ENCODE measurements around the gene POLN.
A peak's percentile ranks its signal among the peaks of the same experiment; 100 is the strongest.

POLN gene

GRCh38 chr4:2246384-2247127, 4.6 kb upstream of the POLN start:
- no peak for TF ChIP-seq EZH2 (IDR thresholded peaks at IDR 0.05)
- no peak for TF ChIP-seq POLR2AphosphoS5 (IDR thresholded peaks at IDR 0.05; ENCODE audit: borderline replicate concordance, low read depth, low read length)
- no peak for TF ChIP-seq FOXP2 (optimal IDR thresholded peaks at IDR 0.05; ENCODE audit: control extremely low read depth, extremely low read length, insufficient read depth)
- Histone ChIP-seq H3K9me3 (ENCODE audit: low read depth, low read length) (no peaks in the 10 kb centered on the region), H3K36me3 (ENCODE audit: insufficient read depth, low read length) (no peaks in the 10 kb centered on the region), H3K27ac (no peak overlapping the region), H3K9ac (ENCODE audit: insufficient read length) (no peak overlapping the region), H3K4me3 (no peak overlapping the region)
- no peak for DNase-seq (ENCODE audit: low read depth, low spot score)

DNA sequence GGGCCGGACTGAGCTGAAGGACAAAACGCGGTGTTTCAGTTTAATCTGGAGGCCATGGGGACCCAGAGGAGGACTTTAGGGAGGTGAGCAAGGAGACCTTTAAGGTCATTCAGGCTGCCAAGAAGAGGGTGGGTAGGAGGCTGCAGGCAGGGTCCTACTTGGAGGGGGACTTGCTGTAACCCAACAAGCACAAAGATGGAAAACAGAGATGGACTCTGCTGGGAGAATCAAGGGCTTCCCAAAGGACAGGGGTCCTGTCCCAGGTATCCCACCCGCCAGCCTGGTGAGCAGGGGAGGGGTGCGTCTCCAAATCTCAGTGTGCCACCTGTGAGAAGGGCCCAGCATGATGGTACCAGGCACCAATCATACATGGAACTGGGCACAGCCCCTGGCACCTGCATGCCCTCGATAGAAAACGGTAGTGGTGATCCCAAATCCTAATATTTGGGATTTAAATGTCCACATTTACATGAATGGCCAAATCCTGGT, 3.9 kb upstream of the POLN start:
- no peak for TF ChIP-seq POLR2AphosphoS5 (IDR thresholded peaks at IDR 0.05; ENCODE audit: borderline replicate concordance, low read depth, low read length)
- no peak for TF ChIP-seq EZH2 (IDR thresholded peaks at IDR 0.05)
- TF ChIP-seq FOXP2 (optimal IDR thresholded peaks at IDR 0.05; ENCODE audit: control extremely low read depth, extremely low read length, insufficient read depth) = no peak

GRCh38 chr4:2245057-2245786, 3.3 kb upstream of the POLN start:
- H3K36me3 ChIP-seq (ENCODE audit: insufficient read depth, low read length) = peaks cover under 1% of the 10 kb centered on the region; the same call in 1 of the 2 replicates
- peak overlapping the region; percentile 77 for H3K27ac ChIP-seq
- no peak for DNase-seq (ENCODE audit: low read depth, low spot score)
- TF ChIP-seq POLR2AphosphoS5 (IDR thresholded peaks at IDR 0.05; ENCODE audit: borderline replicate concordance, low read depth, low read length) (no peak), FOXP2 (optimal IDR thresholded peaks at IDR 0.05; ENCODE audit: control extremely low read depth, extremely low read length, insufficient read depth) (no peak), EZH2 (IDR thresholded peaks at IDR 0.05) (no peak)
- H3K9me3 ChIP-seq (ENCODE audit: low read depth, low read length) = no peaks in the 10 kb centered on the region
- no peak overlapping the region for H3K4me3 ChIP-seq
- H3K9ac ChIP-seq (ENCODE audit: insufficient read length) = no peak overlapping the region

More for the DNA sequence above, 3.9 kb upstream of the POLN start:
- Histone ChIP-seq H3K9me3 (ENCODE audit: low read depth, low read length) (no peaks in the 10 kb centered on the region), H3K9ac (ENCODE audit: insufficient read length) (no peak overlapping the region), H3K4me3 (no peak overlapping the region), H3K36me3 (ENCODE audit: insufficient read depth, low read length) (no peaks in the 10 kb centered on the region), H3K27ac (no peak overlapping the region)
- DNase-seq (ENCODE audit: low read depth, low spot score) = no peak

DNA sequence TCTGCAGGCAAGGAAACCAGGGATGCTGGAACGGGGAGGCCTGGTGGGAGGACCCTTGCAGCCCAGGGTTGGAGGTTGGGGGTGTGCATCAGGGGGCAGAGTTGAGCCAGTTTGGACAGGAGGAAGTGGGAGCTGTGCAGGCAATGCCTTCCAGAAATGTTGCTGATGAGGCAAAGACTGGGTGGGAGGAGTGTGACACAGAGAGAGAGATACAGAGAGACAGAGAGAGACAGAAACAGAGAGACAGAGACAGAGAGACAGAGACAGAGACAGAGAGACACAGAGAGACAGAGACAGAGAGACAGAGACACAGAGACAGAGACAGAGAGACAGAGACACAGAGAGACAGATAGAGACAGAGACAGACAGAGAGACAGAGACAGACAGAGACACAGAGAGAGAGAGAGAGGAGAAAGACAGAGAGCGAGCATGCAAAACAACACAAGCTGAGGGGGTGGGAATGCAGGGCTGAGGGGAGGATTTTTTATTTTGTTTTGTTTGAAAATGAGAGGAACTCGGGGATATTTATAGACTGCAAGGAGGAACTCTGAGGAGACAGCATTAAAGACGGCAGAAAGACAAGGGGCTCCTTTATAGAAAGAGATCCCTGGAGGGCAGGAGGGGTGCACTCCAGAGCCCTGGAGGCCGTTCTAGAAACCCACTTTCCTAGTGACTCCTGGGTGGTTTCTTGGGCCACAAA, 1.9 kb upstream of the POLN start:
- DNase-seq (ENCODE audit: low read depth, low spot score) = no peak
- peak overlapping the region; percentile 18; the same call in 1 of the 2 replicates for H3K4me3 ChIP-seq
- H3K36me3 ChIP-seq (ENCODE audit: insufficient read depth, low read length) = peaks cover 14% of the 10 kb centered on the region
- H3K27ac ChIP-seq = peak overlapping the region; percentile 77
- no peak overlapping the region for H3K9ac ChIP-seq (ENCODE audit: insufficient read length)
- TF ChIP-seq FOXP2 (optimal IDR thresholded peaks at IDR 0.05; ENCODE audit: control extremely low read depth, extremely low read length, insufficient read depth) (no peak), EZH2 (IDR thresholded peaks at IDR 0.05) (no peak), POLR2AphosphoS5 (IDR thresholded peaks at IDR 0.05; ENCODE audit: borderline replicate concordance, low read depth, low read length) (no peak)
- no peaks in the 10 kb centered on the region for H3K9me3 ChIP-seq (ENCODE audit: low read depth, low read length)

GRCh38 chr4:2241003-2241402, 918 bp downstream of the POLN start:
- DNase-seq (ENCODE audit: low read depth, low spot score) = no peak
- H3K9me3 ChIP-seq (ENCODE audit: low read depth, low read length) = no peaks in the 10 kb centered on the region
- H3K27ac ChIP-seq = no peak overlapping the region
- peaks cover 36% of the 10 kb centered on the region for H3K36me3 ChIP-seq (ENCODE audit: insufficient read depth, low read length)
- TF ChIP-seq POLR2AphosphoS5 (IDR thresholded peaks at IDR 0.05; ENCODE audit: borderline replicate concordance, low read depth, low read length) (no peak), EZH2 (IDR thresholded peaks at IDR 0.05) (no peak), FOXP2 (optimal IDR thresholded peaks at IDR 0.05; ENCODE audit: control extremely low read depth, extremely low read length, insufficient read depth) (no peak)
- H3K4me3 ChIP-seq = peak overlapping the region; percentile 87
- peak overlapping the region; percentile 74 for H3K9ac ChIP-seq (ENCODE audit: insufficient read length)

DNA sequence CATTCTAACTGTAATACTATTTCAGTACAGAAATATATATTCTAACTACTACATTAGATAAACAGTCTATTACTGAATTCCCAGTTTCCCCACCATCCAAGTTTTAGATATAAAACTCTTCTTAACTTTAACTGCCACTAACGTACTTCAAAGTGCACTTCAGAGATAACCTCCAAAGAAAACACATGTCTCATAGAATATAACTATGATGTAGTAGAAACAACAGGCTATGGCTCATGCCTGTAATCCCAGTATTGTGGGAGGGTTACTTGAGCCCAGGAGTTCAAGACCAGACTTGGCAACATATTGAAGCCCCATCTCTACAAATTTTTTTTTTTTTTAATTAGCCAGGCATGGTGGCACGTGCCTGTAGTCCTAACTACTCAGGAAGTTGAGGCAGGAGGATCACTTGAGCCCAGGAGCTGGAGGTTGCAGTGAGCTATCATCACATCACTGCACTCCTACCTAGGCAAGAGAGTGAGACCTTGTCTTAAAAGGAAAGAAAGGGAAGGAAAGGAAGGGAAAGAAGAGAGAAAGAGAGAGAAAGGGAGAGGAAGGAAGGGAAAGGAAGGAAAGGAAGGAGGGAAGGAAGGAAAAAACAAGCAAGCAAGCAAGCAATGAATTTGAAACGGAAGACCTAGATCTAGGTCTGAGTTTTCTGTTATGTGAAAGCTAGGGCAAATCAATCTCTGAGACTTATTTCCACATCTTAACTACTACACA, 4.8 kb downstream of the POLN start:
- no peak overlapping the region for H3K27ac ChIP-seq
- no peak for DNase-seq (ENCODE audit: low read depth, low spot score)
- H3K4me3 ChIP-seq = no peak overlapping the region
- TF ChIP-seq FOXP2 (optimal IDR thresholded peaks at IDR 0.05; ENCODE audit: control extremely low read depth, extremely low read length, insufficient read depth) (no peak), EZH2 (IDR thresholded peaks at IDR 0.05) (no peak), POLR2AphosphoS5 (IDR thresholded peaks at IDR 0.05; ENCODE audit: borderline replicate concordance, low read depth, low read length) (no peak)
- H3K9ac ChIP-seq (ENCODE audit: insufficient read length) = no peak overlapping the region
- H3K9me3 ChIP-seq (ENCODE audit: low read depth, low read length) = no peaks in the 10 kb centered on the region
- peaks cover 59% of the 10 kb centered on the region for H3K36me3 ChIP-seq (ENCODE audit: insufficient read depth, low read length)

GRCh38 chr4:2231082-2231481, 10.8 kb downstream of the POLN start:
- no peak overlapping the region for H3K4me3 ChIP-seq
- DNase-seq (ENCODE audit: low read depth, low spot score) = no peak
- no peaks in the 10 kb centered on the region for H3K9me3 ChIP-seq (ENCODE audit: low read depth, low read length)
- no peak overlapping the region for H3K9ac ChIP-seq (ENCODE audit: insufficient read length)
- peaks cover 34% of the 10 kb centered on the region for H3K36me3 ChIP-seq (ENCODE audit: insufficient read depth, low read length)
- H3K27ac ChIP-seq = 0 out of 2 replicates have a peak overlapping the region, but pooled peaks have one; percentile 4
- TF ChIP-seq EZH2 (IDR thresholded peaks at IDR 0.05) (no peak), POLR2AphosphoS5 (IDR thresholded peaks at IDR 0.05; ENCODE audit: borderline replicate concordance, low read depth, low read length) (no peak)

All from SK-N-MC (cell line).